Panc1 (cell line): ENCODE data around the gene HPDL.

Experiments used
- POLR2AphosphoS5 ChIP-seq: IDR thresholded peaks from 2 replicates; pipeline ENCODE4 v1.6.1; 2012; ENCODE audit warnings: mild to moderate bottlenecking, low read depth, low read length, moderate library complexity
- REST ChIP-seq, 2 experiments: IDR thresholded peaks; 2 replicates each; pipeline ENCODE4 v1.6.1; 2011 to 2012; ENCODE audit warnings: low read depth in 2 of 2, control low read depth in 1 of 2, low read length in 1 of 2, mild to moderate bottlenecking in 1 of 2, moderate library complexity in 1 of 2; ENCODE audit not compliant: insufficient read depth in 1 of 2
- TCF7L2 ChIP-seq: IDR thresholded peaks from 2 replicates; pipeline ENCODE4 v1.6.1; 2011; ENCODE audit warnings: mild to moderate bottlenecking, low read depth, low read length, inconsistent platforms
- TF ChIP-seq, protein P1 (sequence below): fragments of 450-650 bp; IDR thresholded peaks from 2 replicates; pipeline ENCODE4 v1.5.1; 2017; ENCODE audit warnings: mild to moderate bottlenecking

DNA sequence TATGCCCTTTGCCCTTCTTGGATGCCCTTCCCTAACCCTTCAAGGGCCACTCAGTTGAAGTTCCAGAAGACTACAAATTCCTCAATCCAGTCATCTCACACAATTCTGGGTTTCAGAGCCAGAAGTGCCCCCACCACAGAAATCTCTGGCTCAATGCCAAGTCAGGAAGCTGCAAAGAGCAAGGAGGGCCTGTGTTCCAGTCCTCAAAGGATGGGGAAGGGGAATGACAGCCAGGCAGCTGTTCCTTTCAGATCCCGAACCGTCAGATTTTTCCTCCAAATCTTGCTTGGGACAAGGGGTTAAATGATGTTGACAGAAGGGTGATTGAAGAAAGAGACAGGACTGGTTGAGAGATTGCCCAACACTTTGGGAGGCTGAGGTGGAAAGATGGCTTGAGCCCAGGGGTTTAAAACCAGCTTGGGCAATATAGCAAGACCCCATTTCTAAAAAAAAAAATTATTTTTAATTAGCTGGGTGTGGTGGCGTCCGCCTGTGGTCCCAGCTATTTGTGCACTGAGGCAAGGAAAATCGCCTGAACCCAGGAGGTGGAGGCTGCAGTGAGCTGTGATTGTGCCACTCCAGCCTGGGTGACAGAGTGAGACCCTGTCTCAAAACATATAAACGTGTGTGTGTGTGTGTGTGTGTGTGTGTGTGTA lies 716 bp upstream of the HPDL start:
- TF ChIP-seq, protein P1, sequence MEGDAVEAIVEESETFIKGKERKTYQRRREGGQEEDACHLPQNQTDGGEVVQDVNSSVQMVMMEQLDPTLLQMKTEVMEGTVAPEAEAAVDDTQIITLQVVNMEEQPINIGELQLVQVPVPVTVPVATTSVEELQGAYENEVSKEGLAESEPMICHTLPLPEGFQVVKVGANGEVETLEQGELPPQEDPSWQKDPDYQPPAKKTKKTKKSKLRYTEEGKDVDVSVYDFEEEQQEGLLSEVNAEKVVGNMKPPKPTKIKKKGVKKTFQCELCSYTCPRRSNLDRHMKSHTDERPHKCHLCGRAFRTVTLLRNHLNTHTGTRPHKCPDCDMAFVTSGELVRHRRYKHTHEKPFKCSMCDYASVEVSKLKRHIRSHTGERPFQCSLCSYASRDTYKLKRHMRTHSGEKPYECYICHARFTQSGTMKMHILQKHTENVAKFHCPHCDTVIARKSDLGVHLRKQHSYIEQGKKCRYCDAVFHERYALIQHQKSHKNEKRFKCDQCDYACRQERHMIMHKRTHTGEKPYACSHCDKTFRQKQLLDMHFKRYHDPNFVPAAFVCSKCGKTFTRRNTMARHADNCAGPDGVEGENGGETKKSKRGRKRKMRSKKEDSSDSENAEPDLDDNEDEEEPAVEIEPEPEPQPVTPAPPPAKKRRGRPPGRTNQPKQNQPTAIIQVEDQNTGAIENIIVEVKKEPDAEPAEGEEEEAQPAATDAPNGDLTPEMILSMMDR: no peak
- TF ChIP-seq TCF7L2: no peak
- TF ChIP-seq REST (IDR thresholded peaks at IDR 0.05; ENCODE audit: insufficient read depth in 1 of 2, low read depth in 2 of 2, low read length in 1 of 2): no peak
- no peak for TF ChIP-seq POLR2AphosphoS5
